HG03354 (cell line): ENCODE data around the gene EPHA2.

Experiments
- ATAC-seq: cut with Tn5 transposase; IDR thresholded peaks from one replicate; pipeline ENCODE4 v1.9.1; 2021; ENCODE audit warnings: mild to moderate bottlenecking; ENCODE audit not compliant: unreplicated experiment, poor library complexity, severe bottlenecking

EPHA2 gene

DNA sequence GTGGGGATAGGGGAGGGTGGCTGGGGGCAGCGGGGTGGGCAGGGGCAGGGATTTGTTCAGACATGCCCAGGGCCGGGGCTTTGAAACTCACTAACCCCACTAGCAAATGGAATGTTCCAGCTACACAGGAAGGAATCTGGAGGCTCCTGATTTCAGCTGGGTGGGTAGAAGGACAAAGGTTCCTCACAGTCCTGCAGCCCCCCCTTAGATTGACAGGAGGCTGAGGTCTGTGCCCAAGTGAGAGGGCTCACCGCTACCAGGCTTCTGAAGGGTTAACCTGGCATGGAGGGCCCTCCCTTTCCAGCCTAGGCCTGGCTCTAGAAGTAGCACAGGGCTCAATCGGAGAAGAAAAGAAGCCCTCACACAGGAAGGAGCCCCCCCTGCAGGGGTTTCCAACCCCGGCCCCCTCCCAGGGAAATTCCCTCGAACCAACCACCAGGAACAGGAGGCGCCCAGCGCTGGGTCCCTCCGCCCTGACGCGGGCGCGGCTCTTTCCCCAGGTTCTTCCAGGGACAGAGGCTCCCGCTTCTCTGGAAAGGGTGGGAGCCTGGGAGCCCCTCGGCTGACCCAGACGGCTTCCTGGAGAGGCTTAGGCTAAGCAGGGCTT is 3.3 kb downstream of the EPHA2 start:
- no peak for ATAC-seq

DNA sequence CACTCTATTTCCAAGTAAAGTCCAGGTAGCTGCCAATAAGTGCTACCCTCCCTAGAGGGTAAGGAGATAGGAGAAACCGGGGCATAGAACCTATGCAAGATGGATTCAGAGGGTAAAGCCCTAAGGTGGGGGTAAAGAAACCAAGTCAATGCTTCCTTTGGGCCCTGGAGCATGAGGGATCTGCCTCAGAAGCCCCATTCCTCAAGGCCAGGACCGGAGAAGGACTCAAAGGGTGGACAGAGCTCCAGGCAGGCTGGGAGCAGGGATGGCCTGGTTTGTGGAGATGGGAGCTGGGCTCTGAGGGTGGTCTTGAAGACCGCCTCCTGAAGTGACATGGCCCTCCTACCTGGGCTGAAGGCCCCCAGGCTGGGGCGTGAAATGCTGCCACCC is 3.9 kb downstream of the EPHA2 start:
- no peak for ATAC-seq

DNA sequence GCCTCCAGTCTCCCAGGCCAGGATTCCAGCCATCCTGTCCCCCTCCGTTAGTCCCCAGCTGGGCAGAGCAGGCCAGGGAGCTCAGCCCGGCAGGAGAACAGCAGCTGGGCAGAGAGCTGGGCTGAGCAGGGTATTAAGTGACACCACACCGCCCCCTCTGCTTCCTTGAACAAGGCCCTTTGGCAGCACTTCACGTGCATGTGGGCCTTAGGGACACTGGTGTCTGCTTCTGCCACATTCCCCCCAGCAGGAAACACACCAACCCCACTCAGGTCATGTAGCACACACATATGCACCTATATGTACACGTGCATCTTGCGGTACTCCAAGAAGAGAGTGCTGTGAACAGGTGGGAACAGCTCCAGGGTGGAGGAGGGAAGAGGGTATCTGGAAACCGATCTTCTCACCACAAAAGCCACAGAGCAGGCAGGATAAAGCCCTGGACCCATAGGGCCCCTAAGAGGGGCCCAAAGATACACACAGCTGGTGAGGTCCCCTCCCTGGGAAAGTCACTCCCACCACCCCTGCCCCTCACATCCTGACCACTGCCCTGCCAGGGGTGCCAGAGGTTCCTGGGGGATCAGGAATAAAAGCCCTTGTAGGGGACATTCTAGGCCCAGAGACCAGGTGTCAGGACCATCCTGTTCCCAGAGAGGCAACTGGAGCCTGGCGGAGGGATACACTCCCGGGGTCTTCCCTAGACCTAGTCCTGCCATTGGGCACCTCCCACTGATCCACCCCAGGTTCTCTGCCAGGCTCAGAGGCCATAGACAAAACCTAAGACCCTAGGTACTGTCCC is 4.5 kb downstream of the EPHA2 start:
- ATAC-seq, result no peak

- ATAC-seq, result no peak
Observed at GRCh38 chr1:16150508-16150907, 5.4 kb downstream of the EPHA2 start.

GRCh38 chr1:16149702-16150488 is 6.0 kb downstream of the EPHA2 start:
- no peak for ATAC-seq

GRCh38 chr1:16149146-16149545 is 6.7 kb downstream of the EPHA2 start:
- ATAC-seq, result no peak

GRCh38 chr1:16148329-16149092 is 7.4 kb downstream of the EPHA2 start:
- no peak for ATAC-seq

- no peak for ATAC-seq
Observed at GRCh38 chr1:16147156-16147926, 8.5 kb downstream of the EPHA2 start.

GRCh38 chr1:16146279-16147155 is 9.4 kb downstream of the EPHA2 start:
- no peak for ATAC-seq

GRCh38 chr1:16145662-16146278 is 10.1 kb downstream of the EPHA2 start:
- ATAC-seq, result no peak

GRCh38 chr1:16145030-16145661 is 10.7 kb downstream of the EPHA2 start:
- ATAC-seq, result no peak

GRCh38 chr1:16144325-16145029 is 11.4 kb downstream of the EPHA2 start:
- no peak for ATAC-seq

GRCh38 chr1:16143566-16144324 is 12.1 kb downstream of the EPHA2 start:
- no peak for ATAC-seq

- ATAC-seq, result no peak
Observed at GRCh38 chr1:16143005-16143565, 12.8 kb downstream of the EPHA2 start.

- no peak for ATAC-seq
Observed at GRCh38 chr1:16142383-16142995, 13.4 kb downstream of the EPHA2 start.
